ENCODE data around the gene LIM2.

Gene LIM2

DNA sequence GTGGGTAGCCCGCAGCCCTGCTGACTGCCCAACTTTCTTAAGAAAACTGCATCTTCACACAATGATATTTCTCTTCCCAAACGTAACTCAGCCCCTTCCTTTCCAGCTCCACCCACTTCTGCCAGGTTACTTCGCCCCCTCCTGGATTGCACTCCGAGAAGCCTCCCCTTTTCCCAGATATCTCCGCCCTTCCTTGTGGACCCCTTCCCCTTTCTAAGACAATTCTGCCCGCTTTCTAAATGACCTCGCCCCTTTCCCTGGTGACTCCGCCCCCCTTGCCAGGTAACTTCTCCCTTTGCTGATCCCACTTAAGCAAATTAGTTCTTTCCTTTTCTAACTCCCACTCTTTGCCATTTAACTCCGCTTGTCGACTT is 48.5 kb downstream of the LIM2 start:
- DNase-seq (ENCODE audit: low read depth) = no peak

DNA sequence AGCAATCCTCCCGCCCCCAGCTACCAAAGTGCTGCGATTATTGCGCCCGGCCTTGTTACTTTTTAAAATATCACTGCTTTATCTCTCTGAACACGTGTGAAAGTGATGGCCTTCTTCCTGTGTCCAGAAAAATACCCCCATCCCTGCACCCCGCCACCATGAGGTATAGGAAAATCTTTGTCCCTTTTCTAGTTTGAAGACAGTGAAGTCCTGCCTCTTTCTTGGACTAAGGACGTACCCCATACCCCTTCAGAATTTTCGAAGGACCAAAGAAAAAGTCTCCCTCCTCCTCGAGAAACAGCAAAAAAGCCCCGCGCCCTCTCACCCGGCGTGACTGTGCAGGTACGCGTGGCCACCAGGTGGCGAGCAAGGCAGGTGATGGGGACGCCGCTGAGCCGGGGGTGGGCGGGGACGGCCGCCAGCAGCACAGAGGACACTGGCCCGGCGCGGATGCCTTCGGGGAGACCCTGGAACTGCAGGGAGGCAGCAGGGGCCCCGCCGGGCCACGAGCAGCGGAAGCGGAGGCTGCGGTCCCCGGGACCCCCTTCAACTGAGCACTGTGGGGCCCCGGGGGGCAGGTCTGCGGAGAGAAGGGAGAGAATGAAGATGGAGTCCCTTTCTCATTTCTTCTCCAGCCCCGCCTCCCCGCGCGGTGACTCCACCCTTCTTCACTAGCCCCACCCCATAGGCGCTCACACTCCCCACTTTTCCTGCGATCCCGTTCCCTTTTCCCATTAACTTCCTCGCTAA is 49.0 kb downstream of the LIM2 start:
- peak; percentile 82 for DNase-seq (ENCODE audit: low read depth)

DNA sequence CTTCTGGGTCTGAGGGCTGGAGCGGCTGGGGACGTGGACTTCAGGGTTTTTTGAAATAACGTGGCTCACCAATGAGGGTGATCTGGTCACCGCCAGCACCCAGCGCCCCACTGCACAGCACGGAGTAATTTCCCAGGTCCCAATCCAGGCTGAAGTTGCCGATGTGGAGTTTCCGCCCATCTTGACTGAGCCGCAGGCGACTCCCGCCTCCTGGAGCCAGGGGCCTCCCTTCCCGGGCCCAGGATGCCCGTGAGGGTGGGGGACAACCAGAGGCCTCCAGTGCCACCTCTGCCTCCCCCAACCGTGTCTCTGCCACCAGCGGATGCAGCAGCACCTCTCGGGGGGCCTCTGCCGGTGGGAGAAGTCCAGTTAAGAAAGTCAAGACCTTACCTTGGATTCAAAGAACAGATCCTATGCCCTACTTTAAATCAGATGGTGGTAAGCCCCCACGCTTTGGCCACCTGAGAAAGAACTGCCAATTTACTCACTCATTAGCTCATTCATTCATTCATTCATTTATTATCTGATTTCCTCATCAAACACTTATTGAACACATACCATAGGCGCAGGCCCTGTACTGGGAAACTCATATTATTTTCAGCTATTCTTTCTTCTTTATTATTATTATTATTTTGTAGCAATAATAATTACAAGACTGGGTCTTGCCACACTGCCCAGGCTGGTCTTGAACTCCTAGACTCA is 49.8 kb downstream of the LIM2 start:
- no peak for DNase-seq (ENCODE audit: low read depth)

DNA sequence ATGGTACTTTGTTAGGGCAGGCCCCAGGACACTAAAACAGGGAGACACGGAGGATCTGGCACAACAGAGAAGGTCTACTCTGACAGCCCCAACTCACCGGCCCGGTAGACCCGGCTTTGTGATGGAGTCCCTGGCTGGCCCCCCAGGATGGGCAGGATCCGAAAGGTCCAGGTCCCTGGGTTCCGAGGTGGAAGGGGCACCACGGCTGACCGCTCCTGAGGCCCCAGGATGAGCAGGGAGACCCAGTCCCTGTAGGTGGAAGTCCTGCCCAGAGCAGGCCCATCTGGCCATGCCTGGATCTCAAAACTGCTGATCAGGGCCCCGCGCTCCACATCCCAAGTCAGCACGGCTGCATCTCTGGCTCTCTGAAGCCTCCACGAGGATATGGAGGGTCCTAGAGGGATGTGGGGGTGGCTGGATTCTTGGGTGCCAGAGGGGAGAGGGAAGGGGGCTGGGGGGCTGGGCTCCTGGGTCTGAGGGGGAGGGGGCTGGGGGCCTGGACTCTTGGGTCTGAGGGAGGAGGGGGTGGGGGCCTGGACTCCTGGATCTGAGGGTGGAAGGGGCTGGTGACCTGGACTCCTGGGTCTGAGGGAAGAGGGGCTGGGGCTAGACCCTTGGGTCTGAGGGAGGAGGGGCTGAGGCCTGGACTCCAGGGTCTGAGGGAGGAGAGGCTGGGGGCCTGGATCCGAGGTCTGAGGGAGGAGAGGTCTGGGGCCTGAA is 50.5 kb downstream of the LIM2 start:
- no peak for DNase-seq (ENCODE audit: low read depth)

DNA sequence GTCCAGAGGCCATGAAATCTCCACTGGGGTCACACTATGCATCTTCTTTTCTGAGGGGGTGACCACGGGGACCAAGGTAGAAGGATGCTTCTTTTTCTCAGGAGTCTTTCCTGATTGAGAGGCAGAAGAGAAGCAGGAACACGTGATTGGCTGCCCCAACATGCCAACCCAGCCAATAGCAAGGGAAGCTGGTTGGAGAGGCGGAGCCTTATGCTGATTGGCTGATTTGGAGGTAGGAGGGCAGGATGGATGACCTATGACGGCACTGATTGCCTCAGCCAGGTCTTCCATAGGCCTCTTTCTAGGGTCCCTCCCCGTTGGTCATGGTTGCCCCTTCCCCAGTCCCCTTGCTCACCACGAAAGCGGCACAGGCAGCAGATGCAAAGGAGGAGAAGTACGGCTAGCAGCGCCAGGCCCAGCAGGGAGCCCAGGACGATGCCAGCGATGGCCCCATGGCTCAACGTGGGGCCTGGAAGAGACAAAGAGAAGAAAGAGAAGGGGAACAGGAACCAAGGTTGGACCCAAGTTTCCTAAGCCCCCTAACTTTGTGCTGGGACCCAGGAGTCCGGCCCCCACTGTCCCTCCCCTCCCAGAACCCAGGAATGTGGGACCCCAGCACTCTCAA is 53.8 kb downstream of the LIM2 start:
- no peak for DNase-seq (ENCODE audit: low read depth)

DNA sequence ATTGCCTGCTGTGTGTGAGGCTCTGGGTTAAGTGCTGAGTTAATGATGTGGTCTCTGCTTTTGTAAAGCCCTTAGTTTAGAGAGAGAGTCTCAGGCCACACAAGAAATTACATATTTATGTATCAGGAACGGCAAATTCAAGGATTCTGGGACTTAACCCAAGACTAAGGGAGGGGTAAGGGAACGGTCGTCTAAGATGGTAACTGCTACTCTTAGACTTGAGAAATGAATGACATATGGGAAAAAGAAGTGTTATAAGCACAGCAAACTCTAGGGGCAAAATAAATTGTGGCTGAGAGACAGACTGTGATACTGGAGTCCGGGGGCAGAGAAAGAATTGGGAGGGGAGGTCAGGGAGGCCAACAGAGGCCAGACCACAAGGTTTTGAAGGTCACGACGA is 56.1 kb downstream of the LIM2 start:
- DNase-seq (ENCODE audit: low read depth) = no peak

DNA sequence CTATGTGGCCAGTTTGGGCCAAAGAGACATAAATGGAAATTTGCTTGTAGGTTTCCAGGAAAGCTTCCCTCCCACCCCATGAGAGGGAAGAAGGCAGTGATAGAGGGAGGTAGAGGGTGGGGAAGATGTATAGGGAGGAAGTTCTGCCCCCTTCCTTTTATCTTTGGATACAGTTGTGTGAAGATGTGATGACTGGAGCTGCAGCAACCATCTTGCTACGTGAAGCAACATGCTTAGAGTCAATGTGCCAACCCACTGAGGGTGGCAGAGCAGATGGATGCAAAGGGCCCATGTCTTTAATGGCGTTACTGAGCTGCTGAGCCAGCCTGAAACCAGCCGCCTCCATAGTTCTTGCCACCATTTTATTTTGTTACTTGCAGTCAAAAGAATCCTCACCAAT is 56.6 kb downstream of the LIM2 start:
- no peak for DNase-seq (ENCODE audit: low read depth)

DNA sequence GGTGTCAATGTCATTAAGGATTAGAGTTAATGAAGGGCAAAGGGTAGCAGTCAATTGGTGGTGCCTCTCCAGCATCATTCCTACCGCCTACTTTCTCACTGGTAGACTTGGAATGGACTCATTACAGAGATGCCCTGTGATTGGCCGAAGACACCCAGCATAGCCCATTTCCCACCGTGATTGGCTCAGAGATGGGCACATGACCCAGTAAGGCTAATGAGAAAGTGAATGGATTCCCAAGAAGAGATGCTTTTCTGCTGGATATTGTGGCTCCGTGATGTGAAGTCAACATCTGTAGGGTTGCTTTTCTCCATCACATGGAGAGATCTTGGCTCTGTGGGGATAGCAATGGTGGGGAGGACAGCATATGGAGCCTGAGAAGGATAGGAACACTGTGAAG is 57.4 kb downstream of the LIM2 start:
- DNase-seq (ENCODE audit: low read depth) = no peak
